G401 (cell line): Measurements from ENCODE around the gene MIP. TPM values are rescaled to one million over a fixed set of nuclear protein-coding genes. Genes with fewer than 3 reads are reported as not detected.
A peak's percentile ranks its signal among the peaks of the same experiment; 100 is the strongest.
"Not testable (repeated sequence)": the region's sequence is repeated elsewhere in the genome, so short reads cannot be mapped to it uniquely, and the experiment has no call there.

ENCODE experiments used
- DNase-seq: peaks from one replicate; pipeline ENCODE4 v3.0.0-alpha.2; 2015; ENCODE audit warnings: low spot score
- in situ Hi-C: cut with HindIII; loops from 2 replicates; pipeline ENCODE4 v1.10.0; 2016; ENCODE audit warnings: low sequenced_read_pairs, mixed read lengths
- total RNA-seq: library from RNA; depleted of rRNA; stranded (reverse); fragments of >200 nt; shearing (Covaris generic); gene quantifications from 2 replicates; pipeline ENCODE4 v1.2.3, GENCODE V29; 2014; rRNA removed

MIP gene
- total RNA-seq, 1 experiment from 2014 or later, result not detected

DNA sequence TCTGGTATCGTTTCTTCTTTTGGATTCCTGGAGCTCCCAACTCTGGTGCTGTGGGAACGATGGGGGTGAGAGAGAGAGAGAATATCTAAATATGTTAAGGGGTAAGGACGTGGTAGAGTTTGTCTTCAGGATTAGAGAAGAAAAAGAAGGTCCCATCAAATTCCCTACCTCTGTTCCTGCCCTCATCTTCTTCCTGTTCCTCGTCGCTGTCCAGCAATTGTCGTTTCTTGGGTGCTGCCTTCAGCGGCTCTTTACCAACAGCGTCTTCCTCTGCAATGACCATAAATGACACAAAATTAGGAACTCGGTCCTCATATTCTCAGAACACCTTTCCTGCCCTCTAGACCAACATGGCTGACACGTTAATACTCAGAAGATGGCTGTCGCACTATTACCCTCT, 36.7 kb downstream of the MIP start:
- in situ Hi-C loops, result no loop called here
- DNase-seq, result no peak

GRCh38 chr12:56414401-56414800, 40.1 kb downstream of the MIP start:
- in situ Hi-C loops, result no loop called here
- DNase-seq, result peak; percentile 67

GRCh38 chr12:56413392-56413791, 41.1 kb downstream of the MIP start:
- DNase-seq, result no peak
- in situ Hi-C loops, result no loop called here

- in situ Hi-C loops, result no loop called here
Observed at GRCh38 chr12:56411781-56412639, 42.4 kb downstream of the MIP start.

DNA sequence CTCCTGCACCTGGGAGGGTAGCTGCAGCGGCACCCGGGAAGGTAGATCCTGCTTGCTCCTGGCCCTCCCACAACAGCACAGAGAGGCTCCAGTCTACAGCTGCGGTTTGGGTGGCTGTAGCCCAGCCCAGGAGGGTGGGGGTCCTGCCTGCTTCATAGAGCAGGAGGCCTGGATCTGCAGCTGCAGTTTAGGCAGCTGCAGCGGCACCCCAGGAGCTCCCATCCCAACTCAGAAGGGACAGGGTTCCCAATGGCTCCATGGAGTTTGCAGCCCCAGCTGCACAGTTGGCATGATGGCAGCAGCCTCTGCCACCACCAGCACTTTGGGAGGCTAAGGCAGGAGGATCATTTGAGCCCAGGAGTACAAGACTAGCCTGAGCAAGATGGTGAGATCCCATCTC, 43.7 kb downstream of the MIP start:
- no peak for DNase-seq
- in situ Hi-C loops, result no loop called here

More at GRCh38 chr12:56411781-56412639, 42.4 kb downstream of the MIP start:
- DNase-seq, result no peak

DNA sequence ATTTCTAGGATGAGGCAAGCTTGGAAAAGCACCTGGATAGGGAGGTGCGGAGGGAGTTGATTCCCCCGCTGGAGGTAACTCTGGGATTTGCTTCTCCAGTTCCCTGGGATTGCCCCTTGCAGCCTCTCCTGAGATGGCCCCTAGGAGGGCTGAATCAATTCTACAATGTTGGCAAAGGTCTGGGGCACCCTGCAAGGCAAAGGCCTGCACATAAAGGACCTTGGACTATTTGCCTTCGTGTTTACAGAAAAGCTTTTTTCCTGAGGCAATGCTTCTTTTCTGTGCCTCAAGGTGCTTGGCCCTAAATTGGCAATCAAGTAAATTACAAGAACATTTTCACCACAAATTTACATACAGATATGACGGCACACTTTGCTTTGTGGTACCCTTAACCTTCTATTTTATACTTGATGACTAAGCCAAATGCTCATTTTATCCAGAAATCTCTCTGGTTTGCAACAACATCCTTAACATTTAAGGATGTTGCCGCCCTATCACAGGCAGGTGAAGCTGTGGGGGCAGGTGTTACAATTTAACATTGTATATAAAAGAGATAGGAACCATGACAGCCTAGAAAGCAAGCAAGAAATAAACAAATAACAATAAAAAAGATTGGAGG, 45.5 kb downstream of the MIP start:
- peak; percentile 1 for DNase-seq
- in situ Hi-C loops, result no loop called here

DNA sequence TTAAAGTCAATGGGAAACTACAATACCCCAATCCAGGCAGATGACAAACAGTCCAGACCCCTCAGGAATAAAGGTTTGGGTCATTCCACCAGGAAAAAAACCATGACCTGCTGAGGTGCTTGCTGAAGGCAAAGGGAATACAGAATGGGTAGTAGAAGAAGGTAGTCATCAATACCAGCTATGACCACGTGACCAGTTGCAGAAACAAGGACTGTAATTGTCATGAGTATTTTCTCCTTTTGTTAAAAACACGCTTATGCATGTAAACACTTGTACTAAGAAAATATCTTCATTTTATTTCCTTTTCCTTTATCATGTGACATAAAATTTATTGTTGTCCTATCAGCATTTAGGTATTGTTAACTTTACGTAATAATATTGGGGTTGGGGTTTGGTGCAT, 50.2 kb downstream of the MIP start:
- in situ Hi-C loops, result not testable (repeated sequence)

GRCh38 chr12:56401612-56402011, 52.8 kb downstream of the MIP start:
- DNase-seq, in situ Hi-C loops: not testable (repeated sequence)

More for the DNA sequence above, 50.2 kb downstream of the MIP start:
- not testable (repeated sequence) for DNase-seq

DNA sequence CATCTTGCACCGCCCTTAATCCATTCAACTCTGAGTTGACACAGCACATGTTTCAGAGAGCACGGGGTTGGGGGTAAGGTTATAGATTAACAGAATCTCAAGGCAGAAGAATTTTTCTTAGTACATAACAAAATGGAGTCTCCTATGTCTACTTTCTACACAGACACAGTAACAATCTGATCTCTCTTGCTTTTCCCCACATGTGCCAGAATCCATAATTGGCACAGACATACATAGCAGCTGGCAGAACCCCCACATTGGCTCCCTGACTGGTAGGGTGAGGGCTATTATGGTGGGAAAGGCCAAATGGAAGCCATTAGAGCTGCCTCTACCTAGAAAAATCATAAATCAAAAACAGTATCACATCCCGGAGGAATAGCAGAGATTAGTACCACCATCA, 53.3 kb downstream of the MIP start:
- DNase-seq, in situ Hi-C loops: not testable (repeated sequence)

Other genes with a start within 250 kb of the MIP start
- 66.6 and 71.6 TPM in 2 replicates for gene RNF41, start 232.7 kb downstream of the MIP start, total RNA-seq
- gene NABP2, start 230.3 kb downstream of the MIP start, total RNA-seq, result 20.2 and 33.0 TPM in 2 replicates
- gene SLC39A5, start 224.6 kb downstream of the MIP start, total RNA-seq, result not detected in 2 replicates
- 6.2 and 9.0 TPM in 2 replicates for gene ANKRD52, start 196.3 kb downstream of the MIP start, total RNA-seq
- 22.3 and 24.2 TPM in 2 replicates for gene COQ10A, start 187.7 kb downstream of the MIP start, total RNA-seq
- gene CS, start 154.3 kb downstream of the MIP start, total RNA-seq, result 56.9 and 64.5 TPM in 2 replicates
- 153 and 218 TPM in 2 replicates for gene CNPY2, start 138.7 kb downstream of the MIP start, total RNA-seq
- gene PAN2, start 120.7 kb downstream of the MIP start, total RNA-seq, result 16.9 and 18.0 TPM in 2 replicates
- gene IL23A, start 115.8 kb downstream of the MIP start, total RNA-seq, result 1.3 and 5.3 TPM in 2 replicates
- 25.6 and 26.9 TPM in 2 replicates for gene STAT2, start 94.5 kb downstream of the MIP start, total RNA-seq
- gene APOF, start 91.8 kb downstream of the MIP start, total RNA-seq, result not detected in 2 replicates
- gene TIMELESS, start 5.2 kb downstream of the MIP start, total RNA-seq, result 33.3 and 37.4 TPM in 2 replicates
- 2.5 and 2.8 TPM in 2 replicates for gene SPRYD4, start 13.9 kb upstream of the MIP start, total RNA-seq
- gene GLS2, start 33.5 kb upstream of the MIP start, total RNA-seq, result 0.12 and 1.2 TPM in 2 replicates
- gene RBMS2, start 67.2 kb upstream of the MIP start, total RNA-seq, result 3.4 and 3.8 TPM in 2 replicates
- 2.9 and 7.4 TPM in 2 replicates for gene BAZ2A, start 175.7 kb upstream of the MIP start, total RNA-seq
- gene ATP5F1B, start 191.3 kb upstream of the MIP start, total RNA-seq, result 211 and 219 TPM in 2 replicates
- 54.0 and 85.3 TPM in 2 replicates for gene PTGES3, start 233.6 kb upstream of the MIP start, total RNA-seq